AML-193 (cell line): ENCODE measurements around the gene TMEM200B.
"Not testable (repeated sequence)": the region's sequence is repeated elsewhere in the genome, so short reads cannot be mapped to it uniquely, and the experiment has no call there.

Experiments
- DNase-seq, 2 experiments: peaks; one replicate each; lab custom pipeline; 2025; lab: John Stamatoyannopoulos, UW

Gene TMEM200B

GRCh38 chr1:29108041-29108440 lies 15.7 kb downstream of the TMEM200B start:
- not testable (repeated sequence) for DNase-seq

- no peak for DNase-seq
These were observed 17.9 kb downstream of the TMEM200B start for GRCh38 chr1:29105822-29106221.

GRCh38 chr1:29100487-29100886 lies 23.2 kb downstream of the TMEM200B start:
- no peak for DNase-seq

GRCh38 chr1:29099286-29099685 lies 24.4 kb downstream of the TMEM200B start:
- no peak for DNase-seq

- DNase-seq = no peak
These were observed 27.3 kb downstream of the TMEM200B start for GRCh38 chr1:29096231-29096886.

GRCh38 chr1:29094954-29095353 lies 28.7 kb downstream of the TMEM200B start:
- no peak for DNase-seq

- no peak for DNase-seq
These were observed 29.3 kb downstream of the TMEM200B start for GRCh38 chr1:29094433-29094832.

GRCh38 chr1:29092704-29093103 lies 31.0 kb downstream of the TMEM200B start:
- DNase-seq = not testable (repeated sequence)

GRCh38 chr1:29090937-29091618 lies 32.6 kb downstream of the TMEM200B start:
- no peak for DNase-seq

GRCh38 chr1:29084196-29084521 lies 39.5 kb downstream of the TMEM200B start:
- no peak for DNase-seq

GRCh38 chr1:29083317-29084195 lies 40.1 kb downstream of the TMEM200B start:
- no peak for DNase-seq

GRCh38 chr1:29082519-29082918 lies 41.2 kb downstream of the TMEM200B start:
- DNase-seq = no peak

GRCh38 chr1:29081201-29081600 lies 42.5 kb downstream of the TMEM200B start:
- no peak for DNase-seq

GRCh38 chr1:29079916-29080629 lies 43.6 kb downstream of the TMEM200B start:
- not testable (repeated sequence) for DNase-seq

- no peak for DNase-seq
These were observed 46.5 kb downstream of the TMEM200B start for GRCh38 chr1:29077155-29077554.
